LoVo (cell line): ENCODE data around the gene IFNA6.

Source experiments
- DNase-seq: peaks from one replicate; pipeline ENCODE4 v3.0.0-alpha.2; 2016; ENCODE audit warnings: low spot score

Gene IFNA6

DNA sequence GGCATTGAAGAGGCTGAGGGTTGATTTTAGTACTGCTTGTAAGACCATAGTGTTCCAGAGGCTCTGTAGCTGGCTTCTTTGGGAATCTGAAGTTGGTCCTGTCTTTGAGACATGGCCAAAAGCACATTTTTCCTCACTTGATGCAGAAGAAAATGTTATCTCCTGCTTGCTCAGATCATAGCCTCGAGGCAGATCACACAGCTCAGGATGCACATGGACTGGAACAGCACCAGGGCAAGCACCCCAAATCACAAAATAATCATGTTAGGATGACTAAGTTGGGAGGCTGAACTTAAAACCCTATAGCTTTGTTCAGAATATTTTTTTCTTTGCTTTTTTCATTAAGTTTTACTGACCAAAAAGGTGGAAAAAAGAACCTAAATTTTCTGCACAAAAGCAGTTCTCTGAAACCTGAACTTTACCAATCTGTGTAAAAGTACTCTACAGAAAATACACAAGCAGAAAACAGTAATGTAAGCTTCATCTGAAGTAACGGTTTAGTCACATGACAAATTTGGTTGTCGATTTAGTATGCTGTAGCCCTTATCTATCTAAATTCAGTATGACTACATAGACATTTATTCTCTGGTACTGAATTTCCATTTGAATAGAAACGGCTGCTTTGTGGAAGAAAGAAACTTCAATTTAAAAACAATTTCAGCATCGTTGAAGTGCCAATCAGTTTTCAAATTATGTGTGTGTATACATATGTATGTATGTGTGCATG lies 18.8 kb downstream of the IFNA6 start:
- no peak for DNase-seq

DNA sequence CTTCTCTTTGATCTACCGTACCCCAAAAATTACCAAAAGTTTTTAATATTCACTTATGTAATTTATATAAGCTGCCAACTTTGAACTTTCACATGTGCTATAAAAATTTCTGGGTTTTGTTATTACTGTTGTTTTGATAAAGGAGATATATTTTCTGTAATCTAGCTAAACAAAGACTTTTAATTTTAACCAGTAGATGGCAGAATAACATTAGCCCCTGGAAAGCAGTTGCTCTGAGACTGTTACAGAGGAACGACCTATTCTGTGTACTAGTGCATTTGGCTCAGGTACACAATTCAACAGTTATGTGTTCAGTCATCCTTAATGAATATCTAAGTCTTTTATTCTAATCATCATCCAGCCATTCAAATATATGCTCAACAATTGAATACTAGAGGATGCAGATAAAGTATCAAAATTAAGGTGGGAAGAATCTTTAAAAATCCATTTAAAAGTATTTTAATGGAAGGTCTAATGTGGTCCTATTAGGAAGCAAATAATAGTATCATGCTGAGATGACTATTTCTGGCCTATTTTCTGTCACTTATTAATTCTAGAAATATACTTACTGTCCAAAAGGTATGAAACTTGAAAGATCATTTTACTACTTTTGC lies 24.1 kb downstream of the IFNA6 start:
- peak; percentile 65 for DNase-seq

DNA sequence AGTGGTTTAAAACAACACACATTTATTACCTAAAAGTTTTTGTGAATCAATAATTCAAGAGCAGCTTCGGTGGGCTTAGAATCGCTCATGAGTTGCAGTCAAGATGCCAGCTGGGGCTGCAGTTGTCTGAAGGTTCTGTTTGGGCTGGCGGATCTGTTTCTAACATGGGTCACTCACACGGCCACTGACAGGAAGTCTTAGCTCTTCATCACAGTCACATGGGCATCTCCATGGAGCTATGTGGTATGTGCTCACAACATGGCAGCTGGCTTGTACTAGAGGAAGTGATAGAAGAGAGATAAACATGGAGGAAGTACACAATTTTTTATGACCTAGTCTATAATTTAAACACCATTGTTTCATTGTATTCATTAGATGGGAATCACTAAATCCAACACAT lies 26.6 kb downstream of the IFNA6 start:
- no peak for DNase-seq

DNA sequence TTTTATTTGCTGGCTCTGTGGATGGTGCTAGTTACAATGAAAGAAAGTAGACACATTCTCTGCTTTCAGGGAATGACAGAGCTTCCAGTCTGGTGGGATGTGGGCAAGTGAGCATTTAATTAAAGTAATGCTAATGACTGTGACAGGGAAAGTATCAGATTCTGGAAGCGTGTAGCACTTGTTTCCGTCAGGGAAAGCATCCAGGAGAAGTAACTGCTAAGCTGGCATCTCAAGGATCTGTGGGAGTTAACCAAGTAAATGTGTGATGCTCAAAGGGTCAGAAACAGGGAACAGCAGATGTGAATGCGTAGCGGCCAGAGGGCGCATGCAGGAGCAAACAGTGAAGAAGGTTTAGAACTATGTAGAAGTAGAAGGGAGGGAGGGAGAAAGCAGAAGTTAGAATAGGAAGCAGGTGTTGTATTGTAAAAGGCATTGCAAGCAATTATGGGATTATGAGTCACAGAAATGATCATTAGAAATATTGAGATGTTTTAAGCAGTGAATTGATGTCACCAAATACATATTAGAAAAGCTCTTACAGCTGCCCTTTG lies 27.7 kb downstream of the IFNA6 start:
- DNase-seq = no peak

DNA sequence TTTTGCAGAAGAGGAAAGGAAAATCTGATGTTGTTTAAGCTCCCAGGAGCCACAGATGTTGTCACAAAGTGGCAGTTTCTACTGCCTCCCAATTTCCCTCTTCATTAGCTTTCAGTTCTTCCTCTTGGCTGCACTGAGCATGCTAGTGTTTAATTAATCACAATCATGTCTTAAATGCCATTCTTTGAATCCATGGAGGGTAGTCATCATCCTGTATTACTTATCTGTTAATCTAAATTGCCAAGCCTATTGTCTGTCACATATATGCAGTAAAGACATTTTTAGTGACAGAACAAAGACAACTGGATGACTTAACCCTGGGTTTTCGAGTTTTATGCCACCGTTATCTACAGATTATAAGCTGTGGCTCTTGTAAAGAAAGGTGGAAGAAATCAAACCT lies 30.2 kb downstream of the IFNA6 start:
- DNase-seq = no peak

DNA sequence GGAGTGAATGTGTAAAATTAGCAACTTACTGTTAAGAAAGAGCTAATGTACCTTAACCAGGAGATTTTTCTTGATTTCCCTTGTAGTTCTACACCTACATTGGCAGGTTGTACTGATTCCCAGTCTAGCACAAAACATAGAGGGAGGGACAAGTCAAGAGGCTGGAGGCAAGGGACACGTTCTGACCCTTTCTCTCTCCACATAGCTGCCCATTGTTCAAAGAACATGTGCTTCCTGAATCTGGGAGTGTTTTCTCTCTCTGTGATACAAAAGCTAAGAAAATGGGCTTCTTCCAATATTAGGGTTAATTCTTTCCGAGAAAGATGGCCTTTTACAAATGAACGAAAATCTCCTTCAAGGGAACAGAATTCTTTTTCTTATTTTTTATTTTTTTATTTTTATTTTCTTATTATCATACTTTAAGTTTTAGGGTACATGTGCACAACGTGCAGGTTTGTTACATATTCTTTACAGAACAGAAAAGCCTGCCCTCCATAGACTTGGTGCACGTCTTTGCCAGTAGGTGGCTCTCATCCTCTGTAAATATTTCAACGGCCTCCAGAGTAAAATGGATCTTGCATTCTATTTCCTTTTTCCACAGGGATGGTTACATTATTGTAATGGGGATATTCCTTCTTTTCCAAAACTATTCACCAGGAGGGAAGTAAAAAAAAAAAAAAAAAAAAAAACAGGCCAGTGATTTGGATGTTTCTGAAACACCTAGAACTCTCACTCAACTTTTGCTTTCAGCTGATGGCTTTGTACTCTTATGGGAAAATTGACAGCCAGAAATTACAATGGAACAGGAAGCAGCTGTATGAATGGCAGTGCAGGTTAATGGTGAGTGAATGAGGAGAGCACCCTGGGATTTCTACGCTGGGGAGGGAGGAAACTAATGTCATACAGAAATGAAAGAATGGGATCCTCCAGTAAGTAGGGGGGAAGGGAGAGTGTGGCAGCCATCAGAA lies 32.4 kb downstream of the IFNA6 start:
- peak; percentile 67 for DNase-seq

DNA sequence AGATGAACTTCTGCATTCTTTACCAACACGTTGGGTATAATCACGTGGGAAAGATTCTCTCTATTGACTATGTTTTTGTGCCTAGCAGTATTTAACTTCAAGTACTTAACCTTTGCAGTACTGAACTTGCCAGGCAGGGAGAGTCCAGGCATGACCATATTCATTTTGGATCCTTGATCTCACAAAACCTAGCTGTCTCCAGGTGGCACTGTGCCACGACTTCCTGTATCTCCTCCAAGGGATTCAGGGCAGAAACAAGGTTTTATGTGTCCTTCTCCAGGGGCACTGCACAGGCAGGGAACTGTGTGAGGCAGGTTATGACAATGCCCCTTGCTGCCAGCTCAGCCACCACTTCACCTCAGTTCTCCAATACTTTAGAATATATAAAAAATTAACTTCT lies 33.8 kb downstream of the IFNA6 start:
- no peak for DNase-seq

DNA sequence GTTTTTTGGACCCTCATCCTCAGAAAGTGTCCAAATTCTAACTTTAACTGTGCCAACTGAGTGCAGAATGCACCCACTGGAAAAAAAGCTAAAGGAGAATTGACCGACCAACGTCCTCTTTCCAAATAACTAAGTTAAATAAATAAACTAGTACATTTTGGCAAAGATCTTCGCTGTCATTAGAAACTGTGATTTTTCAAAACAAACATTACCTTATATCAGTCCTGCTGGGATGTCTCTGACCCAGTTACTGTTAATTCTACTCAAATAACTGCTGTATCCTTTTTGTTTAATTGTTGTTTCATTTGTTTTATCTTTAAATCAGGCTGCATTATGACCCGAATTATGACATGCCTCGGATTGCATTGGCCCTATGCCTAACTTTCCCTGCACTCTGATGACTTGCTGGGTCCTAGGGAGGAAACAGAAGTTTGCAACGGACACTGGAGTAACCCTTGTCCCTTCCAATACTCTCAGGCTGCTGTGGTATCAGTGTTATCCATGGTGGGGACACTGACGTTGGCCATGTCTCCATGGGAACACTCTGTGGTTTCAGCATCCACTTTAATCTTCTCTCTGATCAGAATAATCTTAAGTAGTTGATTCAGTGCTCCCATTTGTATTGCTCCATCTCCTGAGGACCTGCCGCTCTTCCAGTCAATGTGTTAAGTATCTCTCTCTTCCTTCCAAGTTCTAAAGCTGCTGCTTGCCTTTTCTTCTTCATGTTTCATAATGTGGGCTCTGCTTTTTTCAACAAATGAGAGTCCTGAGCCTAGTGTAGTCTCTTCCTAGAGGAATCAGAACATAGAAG lies 34.5 kb downstream of the IFNA6 start:
- no peak for DNase-seq

DNA sequence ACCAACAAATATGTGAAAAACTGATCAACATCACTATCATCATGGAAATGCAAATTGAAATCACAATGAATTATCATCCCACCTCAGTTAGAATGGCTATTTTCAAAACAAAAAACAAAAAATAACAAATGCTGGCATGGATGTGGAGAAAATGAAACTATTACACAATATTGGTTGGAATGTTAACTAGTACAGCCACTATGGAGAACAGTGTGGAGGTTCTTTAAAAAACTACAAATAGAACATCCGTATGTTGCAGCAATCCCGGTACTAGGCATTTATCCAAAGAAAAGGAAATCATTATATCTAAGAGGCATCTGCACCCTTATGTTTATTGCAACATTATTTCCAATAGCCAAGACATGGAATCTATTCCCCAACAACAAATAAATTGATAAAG lies 36.5 kb downstream of the IFNA6 start:
- no peak for DNase-seq

DNA sequence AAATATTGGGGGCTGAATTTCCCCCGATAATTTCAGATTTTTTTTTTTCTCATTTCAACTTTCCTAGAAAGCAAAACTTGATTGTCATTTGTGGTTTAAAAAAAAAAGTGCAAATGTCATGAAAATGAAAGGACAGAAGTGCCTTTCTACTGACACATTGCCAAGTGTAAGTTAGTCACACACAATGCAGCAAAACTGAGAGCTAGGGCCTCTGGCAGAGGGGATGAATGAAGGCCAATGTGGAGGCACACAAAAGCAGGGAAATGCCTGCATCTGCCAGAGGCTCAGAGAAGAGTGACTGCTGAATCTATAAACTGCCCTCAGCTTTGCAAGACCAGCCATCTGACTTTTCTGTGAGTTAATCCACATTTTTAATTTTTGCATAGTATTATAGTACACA lies 38.8 kb downstream of the IFNA6 start:
- no peak for DNase-seq

DNA sequence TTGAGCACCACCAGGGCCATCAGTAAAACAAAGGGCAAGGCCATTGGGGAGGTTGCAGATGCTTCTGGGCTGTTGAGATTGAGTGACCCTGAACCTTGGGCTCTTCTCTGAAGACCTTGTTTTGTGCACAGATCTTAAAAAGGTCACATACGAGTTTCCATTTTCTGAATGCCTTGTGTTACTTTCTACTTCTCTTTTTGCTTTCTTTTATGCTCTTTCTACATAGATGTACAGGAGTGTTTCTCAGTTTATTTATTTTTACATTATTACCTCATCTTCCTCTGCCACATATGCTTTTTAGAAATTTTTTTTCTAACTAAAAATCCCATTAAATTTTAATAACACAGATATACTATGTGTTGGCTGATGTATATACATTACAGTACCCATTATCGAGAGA lies 45.5 kb downstream of the IFNA6 start, which contains the start of gene IFNA5:
Gene IFNA5 (minus strand): TSS at position 101 of the 400 bp plus-strand sequence. CDS start 57 bp downstream, at position 44.
- no peak for DNase-seq
